HK-2 (cell line): ENCODE measurements around the gene C4B.
A peak's percentile ranks its signal among the peaks of the same experiment; 100 is the strongest.
"Not testable (repeated sequence)": the region's sequence is repeated elsewhere in the genome, so short reads cannot be mapped to it uniquely, and the experiment has no call there.

ENCODE experiments used
- DNase-seq: peaks from one replicate; pipeline ENCODE4 v3.0.0-alpha.2; 2018; ENCODE audit not compliant: unreplicated experiment

The C4B gene

DNA sequence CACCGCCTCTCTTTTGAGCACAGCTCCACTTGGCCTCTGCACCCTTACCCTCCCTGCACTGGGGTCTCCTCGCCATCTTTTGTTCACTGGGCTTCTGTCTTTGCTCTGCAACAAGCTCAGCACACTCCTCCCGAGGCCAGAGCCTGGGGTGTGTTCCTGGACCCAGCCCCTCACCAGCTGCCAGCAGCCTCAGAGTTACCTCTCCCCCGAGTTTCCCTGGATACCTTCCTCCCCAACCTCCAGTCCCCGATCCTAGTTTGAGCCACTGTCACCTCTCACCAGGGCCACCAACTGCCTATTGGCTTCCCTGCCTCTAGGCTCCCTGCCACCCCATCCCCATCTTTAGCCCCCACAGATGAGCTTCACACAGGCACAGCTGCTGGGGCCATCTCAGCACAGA lies 36.0 kb downstream of the C4B start:
- no peak for DNase-seq

DNA sequence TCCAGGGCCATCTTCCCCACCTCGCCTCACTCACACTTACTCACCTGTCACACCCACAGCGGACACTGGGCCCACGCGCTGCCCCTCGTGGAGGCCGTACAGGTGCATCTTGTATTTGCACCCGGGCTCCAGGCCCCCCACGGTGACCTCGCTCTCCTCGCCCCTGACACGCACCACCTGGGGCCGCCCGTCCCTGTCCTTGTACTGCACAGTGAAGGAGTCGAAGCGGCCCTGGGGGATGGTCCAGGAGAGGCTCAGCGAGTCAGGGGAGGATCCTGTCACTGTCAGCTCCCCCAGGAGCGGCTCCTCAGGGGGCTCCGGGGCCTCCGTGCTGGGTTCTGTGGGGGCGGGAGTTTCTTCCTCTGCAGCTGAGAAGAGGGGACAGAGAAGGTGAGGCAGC lies 38.0 kb downstream of the C4B start:
- DNase-seq: not testable (repeated sequence)

GRCh38 chr6:32053314-32053713 lies 38.7 kb downstream of the C4B start:
- DNase-seq: not testable (repeated sequence)

DNA sequence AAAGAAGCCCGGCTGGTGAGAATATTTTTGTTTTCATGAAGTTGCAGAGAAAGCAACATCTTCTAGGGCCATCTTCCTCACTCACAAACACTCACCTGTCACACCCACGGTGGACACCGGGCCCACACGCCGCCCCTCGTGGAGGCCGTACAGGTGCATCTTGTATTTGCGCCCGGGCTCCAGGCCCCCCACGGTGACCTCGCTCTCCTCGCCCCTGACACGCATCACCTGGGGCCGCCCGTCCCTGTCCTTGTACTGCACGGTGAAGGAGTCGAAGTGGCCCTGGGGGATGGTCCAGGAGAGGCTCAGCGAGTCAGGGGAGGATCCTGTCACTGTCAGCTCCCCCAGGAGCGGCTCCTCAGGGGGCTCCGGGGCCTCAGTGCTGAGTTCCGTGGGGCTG lies 41.2 kb downstream of the C4B start:
- DNase-seq: not testable (repeated sequence)

GRCh38 chr6:32056254-32056653 lies 41.7 kb downstream of the C4B start:
- DNase-seq: no peak

- DNase-seq: no peak
Measured at GRCh38 chr6:32057966-32058365, 43.4 kb downstream of the C4B start.

- DNase-seq: no peak
Measured at GRCh38 chr6:32058511-32058963, 43.9 kb downstream of the C4B start.

DNA sequence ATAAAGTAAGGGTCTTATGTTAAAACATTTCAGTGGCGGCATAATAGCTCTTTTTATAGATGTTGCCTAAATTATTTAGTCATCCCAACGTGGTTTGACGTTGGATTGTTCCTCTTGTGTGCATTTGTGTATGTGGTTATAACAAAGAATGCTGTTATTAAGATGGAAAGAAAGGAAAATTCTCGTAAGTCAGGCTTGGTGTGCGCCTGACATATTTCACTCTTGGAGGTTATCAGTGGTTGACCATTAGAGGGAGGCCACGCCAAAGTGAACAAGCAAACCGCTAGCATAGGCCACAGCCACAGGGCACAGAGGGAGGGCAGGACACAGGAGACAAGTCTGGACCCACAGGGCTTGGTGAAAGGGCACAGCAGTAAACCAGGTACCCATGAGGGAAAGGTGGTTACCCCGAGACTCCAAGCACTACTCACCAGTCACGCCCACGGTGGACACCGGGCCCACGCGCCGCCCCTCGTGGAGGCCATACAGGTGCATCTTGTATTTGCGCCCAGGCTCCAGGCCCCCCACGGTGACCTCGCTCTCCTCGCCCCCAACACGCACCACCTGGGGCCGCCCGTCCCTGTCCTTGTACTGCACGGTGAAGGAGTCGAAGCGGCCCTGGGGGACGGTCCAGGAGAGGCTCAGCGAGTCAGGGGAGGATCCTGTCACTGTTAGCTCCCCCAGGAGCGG lies 46.5 kb downstream of the C4B start:
- no peak for DNase-seq

GRCh38 chr6:32064706-32065105 lies 50.1 kb downstream of the C4B start:
- no peak for DNase-seq

- DNase-seq: not testable (repeated sequence)
Measured at GRCh38 chr6:32067521-32067920, 52.9 kb downstream of the C4B start.

DNA sequence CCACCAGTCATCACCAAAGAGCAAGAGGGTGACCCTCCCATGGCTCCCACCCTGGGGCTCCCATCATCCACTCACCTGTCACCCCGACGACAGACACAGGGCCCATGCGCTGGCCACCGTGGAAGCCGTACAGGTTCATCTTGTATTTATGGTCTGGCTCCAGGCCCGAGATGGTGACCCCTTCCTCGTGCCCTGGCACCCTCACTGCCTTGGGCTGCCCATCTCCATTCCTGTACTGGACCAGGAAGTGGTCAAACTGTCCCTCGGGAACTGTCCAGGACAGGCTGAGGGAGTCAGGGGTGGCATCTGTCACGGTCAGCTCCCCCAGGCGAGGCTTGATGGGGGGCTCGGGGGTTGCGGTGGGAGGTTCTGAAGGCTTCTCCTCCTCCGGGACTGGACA lies 53.7 kb downstream of the C4B start:
- not testable (repeated sequence) for DNase-seq

DNA sequence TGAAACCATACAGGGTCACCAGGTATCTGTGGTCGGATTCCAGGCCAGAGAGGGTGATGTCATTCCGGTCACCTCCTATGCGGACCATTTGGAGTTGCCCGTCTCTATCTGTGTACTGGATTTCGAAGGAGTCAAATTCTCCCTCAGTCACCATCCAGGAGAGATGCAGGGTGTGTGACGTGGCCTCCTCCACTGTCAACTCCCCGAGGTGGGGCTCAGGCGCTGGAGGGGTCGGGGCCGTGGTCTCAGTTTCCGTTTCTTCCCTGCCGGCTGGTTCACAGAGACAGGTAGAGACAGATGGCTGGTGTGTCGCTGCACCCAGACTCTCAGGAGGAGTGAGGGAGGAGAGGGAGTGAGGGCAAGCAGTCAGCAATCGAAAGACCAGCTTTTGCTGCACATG lies 54.3 kb downstream of the C4B start:
- DNase-seq: no peak

DNA sequence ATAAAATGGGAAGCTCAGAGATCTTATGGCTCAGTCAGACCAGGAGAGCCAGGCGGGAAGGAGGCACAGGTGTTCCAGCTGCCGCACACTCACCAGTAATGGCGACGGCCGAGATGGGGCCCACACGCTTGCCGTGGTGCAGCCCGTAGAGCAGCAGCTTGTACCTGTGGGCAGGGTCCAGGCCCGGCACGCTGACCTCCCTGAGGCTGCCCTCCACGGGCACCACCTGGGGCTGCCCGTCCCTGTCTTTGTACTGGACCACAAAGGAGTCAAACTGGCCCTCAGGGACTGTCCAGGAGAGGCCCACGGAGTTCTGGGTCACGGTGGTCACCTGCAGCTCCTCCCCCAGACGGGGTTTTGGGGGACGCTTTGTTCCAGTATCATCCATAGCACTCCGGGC lies 54.9 kb downstream of the C4B start:
- no peak for DNase-seq

DNA sequence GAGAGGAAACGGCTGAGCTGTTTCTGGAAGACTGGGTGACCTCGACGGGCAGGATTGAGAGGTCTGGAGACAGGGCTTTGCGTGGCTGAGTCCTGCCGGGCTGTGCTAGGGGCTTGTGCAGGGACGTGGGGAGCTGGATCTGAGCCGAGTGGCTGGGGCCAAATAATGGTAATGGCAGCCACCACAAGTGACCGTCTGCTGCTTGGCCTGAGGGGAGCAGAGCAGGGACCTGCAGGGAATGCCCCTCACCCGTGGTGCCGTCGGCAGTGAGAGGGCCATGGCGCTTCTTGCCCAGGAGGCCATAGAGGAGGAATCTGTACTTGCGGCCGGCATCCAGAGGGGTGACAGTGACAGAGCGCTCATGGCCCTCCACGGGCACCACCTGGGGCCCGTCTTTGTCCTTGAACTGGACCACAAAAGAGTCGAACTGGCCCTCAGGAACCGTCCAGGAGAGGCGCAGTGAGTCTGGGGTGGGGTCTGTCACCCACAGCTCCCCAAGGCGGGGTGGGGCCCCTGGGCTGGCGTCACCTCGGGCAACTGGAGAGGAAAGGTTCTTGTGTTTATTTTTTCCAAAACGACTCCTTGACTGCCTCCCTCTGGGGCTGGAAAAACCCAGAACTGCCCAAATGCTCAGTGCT lies 55.4 kb downstream of the C4B start:
- no peak for DNase-seq

DNA sequence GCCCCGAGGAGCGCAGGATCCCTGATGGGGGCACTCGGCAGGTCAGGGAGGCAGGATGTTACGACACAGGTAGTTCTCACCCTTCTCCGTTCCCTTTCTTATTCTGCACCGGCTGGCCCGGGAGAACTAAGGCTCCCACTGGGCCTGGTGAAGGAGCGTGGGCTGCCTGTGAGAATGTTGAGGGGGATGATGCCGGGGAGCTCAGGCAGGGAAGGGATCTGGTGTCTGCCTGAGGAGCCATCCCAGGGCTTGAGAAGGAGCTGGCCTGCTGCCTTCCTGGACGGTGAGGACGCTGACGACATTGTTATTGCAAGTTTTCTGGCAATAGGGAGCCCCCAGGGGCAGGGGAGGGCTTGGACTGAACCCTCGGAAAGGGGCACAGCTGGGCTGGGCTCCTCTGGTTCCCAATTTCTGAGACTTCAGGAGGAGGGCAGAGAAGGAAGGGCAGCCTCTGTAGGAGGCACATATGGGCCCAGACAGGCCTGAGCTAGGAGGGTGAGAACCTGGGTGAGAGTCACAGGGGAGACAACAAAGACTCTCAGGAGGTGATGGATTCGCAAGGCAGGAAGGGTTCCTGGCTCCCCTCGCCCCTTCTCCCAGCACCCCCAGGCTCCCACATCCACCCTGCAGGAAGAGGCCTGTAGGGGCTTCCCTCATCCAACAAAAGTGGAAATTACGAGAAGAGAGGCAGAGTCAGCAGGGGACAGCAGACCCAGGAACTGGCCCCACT lies 56.4 kb downstream of the C4B start:
- no peak for DNase-seq

DNA sequence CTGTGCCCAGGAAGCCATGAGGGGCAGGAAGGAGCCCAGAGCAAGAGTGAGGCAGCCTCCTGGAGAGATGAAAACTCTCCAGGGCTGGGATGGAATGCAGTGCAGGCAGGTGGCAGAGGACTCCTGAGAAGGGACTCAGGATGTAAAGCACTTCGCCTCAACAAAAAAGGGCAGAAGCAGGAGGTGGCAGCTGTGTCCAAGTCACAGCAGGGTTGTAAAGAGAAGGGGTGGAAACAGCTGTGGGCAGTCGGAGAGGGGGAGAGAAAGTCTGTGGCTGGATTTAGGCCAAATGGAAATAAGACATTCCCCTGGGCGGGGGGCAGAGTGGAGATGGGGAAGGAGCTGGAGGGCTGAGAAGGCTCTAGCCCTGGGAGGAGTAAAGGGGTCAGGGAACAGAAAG lies 58.5 kb downstream of the C4B start:
- no peak for DNase-seq

- no peak for DNase-seq
Measured at GRCh38 chr6:32073613-32074012, 59.0 kb downstream of the C4B start.

DNA sequence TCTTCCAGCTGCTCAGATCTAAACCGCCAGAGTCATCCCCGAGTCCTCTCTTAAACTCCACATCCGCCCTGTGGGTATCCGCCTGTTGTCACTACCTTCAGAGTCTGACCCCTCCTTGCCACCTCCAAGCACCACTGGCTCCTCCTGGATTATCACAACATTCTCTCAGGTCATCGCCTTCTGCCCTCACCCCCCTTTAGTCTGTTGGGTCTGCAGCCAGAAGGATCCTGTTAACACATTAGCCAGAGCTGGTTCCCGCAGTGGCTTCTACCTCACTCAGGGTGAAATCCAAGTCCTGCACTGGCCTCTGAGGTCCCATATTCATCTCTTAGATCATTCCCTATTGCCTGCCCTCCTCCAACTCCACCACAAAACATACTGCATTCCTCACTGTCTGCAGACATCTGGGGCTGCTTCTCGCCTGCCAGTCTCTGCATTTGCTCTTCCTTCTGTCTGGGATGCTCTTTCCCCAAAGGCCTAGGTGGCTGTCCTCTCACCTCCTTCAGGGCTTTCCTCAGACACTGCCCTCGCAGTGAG lies 60.5 kb downstream of the C4B start:
- no peak for DNase-seq

DNA sequence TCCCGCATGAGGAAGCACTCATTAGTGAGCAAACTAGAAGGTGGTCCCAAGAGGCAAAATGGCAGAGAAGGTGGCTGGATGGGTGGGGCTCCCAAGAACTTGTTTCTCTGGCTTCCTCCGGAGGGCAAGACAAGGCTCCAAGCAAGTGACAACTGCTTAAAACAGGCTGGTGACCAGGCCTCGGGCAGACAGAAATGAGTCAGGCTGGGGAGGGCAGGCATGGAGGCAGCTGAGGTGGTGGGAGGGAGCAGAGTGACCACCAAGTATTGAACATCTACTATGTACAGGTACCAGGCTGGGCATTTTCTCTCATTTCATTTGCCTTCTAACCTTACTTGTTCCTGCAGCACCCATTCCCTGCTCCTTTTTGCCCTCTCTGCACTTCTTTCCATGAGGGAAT lies 61.2 kb downstream of the C4B start:
- DNase-seq: no peak

GRCh38 chr6:32076321-32076809 lies 61.8 kb downstream of the C4B start:
- peak; percentile 42 for DNase-seq

DNA sequence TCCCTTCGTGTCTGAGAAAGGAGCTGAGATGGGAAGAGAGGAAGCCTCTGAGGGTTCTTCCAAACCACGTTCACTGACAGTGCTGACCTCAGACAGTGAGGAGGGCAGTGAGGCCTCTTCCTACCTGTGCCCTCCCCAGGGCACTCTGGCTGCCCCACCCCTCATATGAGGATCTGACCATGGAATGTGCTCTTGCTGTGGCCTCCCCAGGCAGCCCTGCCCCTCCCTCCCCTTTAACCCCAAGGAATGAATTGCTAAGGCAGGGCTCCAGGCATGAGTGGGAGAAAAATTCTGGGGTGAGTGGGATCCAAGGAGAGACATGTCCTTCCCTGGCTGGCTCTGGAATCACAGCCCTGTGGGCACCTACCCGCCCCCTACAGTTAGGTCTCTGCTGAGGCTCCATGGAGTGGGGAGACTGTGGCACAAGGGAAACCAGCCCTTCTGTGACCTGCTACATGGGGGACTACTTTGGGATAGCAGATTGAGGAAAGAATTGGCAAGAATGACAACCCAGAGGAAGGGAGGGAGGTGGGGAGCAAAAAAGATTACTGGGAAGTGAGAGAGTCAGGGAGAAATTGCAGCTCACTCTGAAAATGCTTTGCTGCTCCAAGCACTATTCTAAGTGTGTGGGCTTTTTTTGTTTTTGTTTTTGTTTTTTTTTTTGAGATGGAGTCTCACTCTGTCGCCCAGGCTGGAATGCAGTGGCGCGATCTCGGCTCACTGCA lies 65.1 kb downstream of the C4B start:
- DNase-seq: no peak
